Ovary (tissue), 9 donors: Measurements from ENCODE around the gene LRIG1. TPM values are rescaled to one million over a fixed set of nuclear protein-coding genes. Genes with fewer than 3 reads are reported as not detected.

Experiments
- DNase-seq, 5 donors: peaks; one replicate each; pipeline ENCODE4 v3.0.0-alpha.2; 2019 to 2020
- H3K27ac ChIP-seq, 2 donors: fragments of 200-600 bp; one replicate each; pipeline versions ENCODE4 v1.5.1 to v1.8.0; 2019 to 2022
- H3K27me3 ChIP-seq: fragments of 200-600 bp; one replicate; pipeline ENCODE4 v1.8.0; 2022
- H3K36me3 ChIP-seq: fragments of 200-600 bp; sonication (generic); one replicate; pipeline ENCODE4 v1.5.1; 2019
- H3K4me1 ChIP-seq: one replicate; pipeline ENCODE4 v1.8.1; 2013; ENCODE audit warnings: mild to moderate bottlenecking, moderate library complexity; ENCODE audit not compliant: insufficient read depth
- H3K4me3 ChIP-seq: fragments of 200-600 bp; sonication (generic); one replicate; pipeline ENCODE4 v1.5.1; 2017
- H3K9me3 ChIP-seq, 2 donors: fragments of 200-600 bp in 1 of 2; sonication (generic) in 1 of 2; one replicate each; pipeline versions ENCODE4 v1.5.1 to v1.8.1; 2013 to 2019; ENCODE audit warnings: mild to moderate bottlenecking in 1 of 2, moderate library complexity in 1 of 2
- EP300 ChIP-seq: sonication (generic); formaldehyde crosslinking; IDR thresholded peaks from one replicate; pipeline ENCODE4 v1.6.1; 2017; ENCODE audit warnings: antibody characterized with exemption
- POLR2A ChIP-seq: fragments of 450-650 bp; IDR thresholded peaks from one replicate; pipeline ENCODE4 v1.6.1; 2017; ENCODE audit warnings: antibody characterized with exemption, mild to moderate bottlenecking, moderate library complexity
- WGBS, 3 donors: extraction: QIAGEN DNeasy Blood & Tissue Kit in 1 of 3; methylation state at CpG; one replicate each; pipeline versions ENCODE4 v1.1.5 to v1.1.7; 2013 to 2017; 5-methylcytosine and 5-hydroxymethylcytosine counted together
- intact Hi-C, 4 donors: fragments of 100-400 bp; cut with DNase I; formaldehyde crosslinking; loops; one replicate each; pipeline versions ENCODE4 v1.11.0 to v1.15.1; 2022 to 2023
- polyA plus RNA-seq, 2 donors: library from polyadenylated mRNA; stranded (reverse); fragments of 200-250 nt in 1 of 2; fragments of 350-450 nt in 1 of 2; fragmentation: Illumina TruSeq in 1 of 2; extraction: RNeasy Lipid Tissue Mini Kit (QIAGEN cat#74804) in 1 of 2; gene quantifications; one replicate each; pipeline ENCODE4 v1.2.3, GENCODE V29; 2013 to 2014
- total RNA-seq, 7 donors: library from RNA; depleted of rRNA in 2 of 7; stranded (reverse); fragments of >200 nt in 2 of 7; fragmentation: NEBNext Ultra II Directional in 3 of 7; extraction: Animal tissue kit (Norgen Biotek cat#: 25700) in 3 of 7; gene quantifications; one replicate each; pipeline versions ENCODE4 v1.1.0 to v1.2.4, GENCODE V29; 2016 to 2023
- TF ChIP-seq, protein P1 (sequence below), 3 donors: fragments of 450-650 bp in 2 of 3; fragments of 200-600 bp in 1 of 3; IDR thresholded peaks; one replicate each; pipeline versions ENCODE4 v1.5.1 to v1.8.0; 2016 to 2022; ENCODE audit warnings: antibody characterized with exemption in 3 of 3, mild to moderate bottlenecking in 1 of 3
- donor health status: DM: no; HTN: no; CAD: no; lungs with moderate emphysema.
- donor health status: DM: no; HTN: no; CAD: no.
- donor health status: Bipolar disorder and iron deficiency.
- donor health status: DM: yes; HTN: yes; CAD: no.
- donor health status: DM: no; HTN: no; CAD: no.
- donor health status: DM: yes; HTN: yes; CAD: no.

The LRIG1 gene
- total and polyA plus RNA-seq, 9 donors: 29.1 to 64.8 (median 42.6) TPM

DNA sequence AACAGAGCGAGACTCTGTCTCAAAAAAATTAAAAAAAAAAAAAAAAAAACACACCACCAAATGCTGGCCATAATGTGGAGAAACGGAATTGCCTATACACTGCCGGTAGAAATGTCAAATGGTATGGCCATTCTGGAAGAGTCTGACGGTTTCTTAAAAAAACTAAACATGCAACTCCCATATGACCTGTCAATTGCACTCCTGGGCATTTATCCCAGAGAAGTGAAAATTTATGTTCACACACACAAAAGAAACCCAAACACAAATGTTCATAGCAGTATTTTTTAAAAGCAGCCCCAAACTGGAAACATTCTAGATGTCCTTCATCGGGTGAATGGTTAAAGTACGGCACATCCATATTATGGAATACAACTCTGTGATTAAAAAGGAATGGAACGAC, 66.1 kb downstream of the LRIG1 start:
- Histone ChIP-seq H3K4me1 (peaks cover 30% of the 10 kb centered on the region), H3K4me3 (no peak overlapping the region), H3K9me3 (no peaks in the 10 kb centered on the region), H3K27ac (no peak overlapping the region), H3K36me3 (no peaks in the 10 kb centered on the region), H3K27me3 (no peaks in the 10 kb centered on the region)
- intact Hi-C loops: loop anchor here in 1 of 4 donors (10.0 kb wide), 1 partner anchor 50 kb away; no protein-coding TSS in a partner anchor
- no peak for DNase-seq
- WGBS, 3 donors: 48 to 58% (median 54%) methylated on average over 7 of the region's 7 CpGs
- TF ChIP-seq POLR2A (no peak), EP300 (no peak)
- TF ChIP-seq, protein P1, sequence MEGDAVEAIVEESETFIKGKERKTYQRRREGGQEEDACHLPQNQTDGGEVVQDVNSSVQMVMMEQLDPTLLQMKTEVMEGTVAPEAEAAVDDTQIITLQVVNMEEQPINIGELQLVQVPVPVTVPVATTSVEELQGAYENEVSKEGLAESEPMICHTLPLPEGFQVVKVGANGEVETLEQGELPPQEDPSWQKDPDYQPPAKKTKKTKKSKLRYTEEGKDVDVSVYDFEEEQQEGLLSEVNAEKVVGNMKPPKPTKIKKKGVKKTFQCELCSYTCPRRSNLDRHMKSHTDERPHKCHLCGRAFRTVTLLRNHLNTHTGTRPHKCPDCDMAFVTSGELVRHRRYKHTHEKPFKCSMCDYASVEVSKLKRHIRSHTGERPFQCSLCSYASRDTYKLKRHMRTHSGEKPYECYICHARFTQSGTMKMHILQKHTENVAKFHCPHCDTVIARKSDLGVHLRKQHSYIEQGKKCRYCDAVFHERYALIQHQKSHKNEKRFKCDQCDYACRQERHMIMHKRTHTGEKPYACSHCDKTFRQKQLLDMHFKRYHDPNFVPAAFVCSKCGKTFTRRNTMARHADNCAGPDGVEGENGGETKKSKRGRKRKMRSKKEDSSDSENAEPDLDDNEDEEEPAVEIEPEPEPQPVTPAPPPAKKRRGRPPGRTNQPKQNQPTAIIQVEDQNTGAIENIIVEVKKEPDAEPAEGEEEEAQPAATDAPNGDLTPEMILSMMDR (IDR thresholded peaks at IDR 0.05): no peak

DNA sequence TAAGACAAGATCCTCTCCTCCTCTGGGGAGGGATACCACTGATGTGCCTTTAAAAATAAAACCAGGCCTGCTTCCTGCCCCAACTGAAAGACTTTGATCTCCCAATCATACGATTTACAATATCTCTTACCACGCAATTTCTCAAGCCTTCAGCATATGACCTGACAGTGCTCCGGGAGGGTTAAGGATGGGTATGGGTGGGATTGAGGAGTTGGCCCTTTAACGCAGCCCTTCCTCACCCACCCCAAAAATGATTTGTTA, 67.4 kb downstream of the LRIG1 start:
- no peaks in the 10 kb centered on the region for H3K36me3 ChIP-seq
- WGBS, 3 donors: 74 to 81% (median 79%) methylated on average over 4 of the region's 4 CpGs
- intact Hi-C loops: loop anchor here in 2 of 4 donors (1.0 to 10.0 kb wide), 2 partner anchors 37 to 51 kb away; no protein-coding TSS in a partner anchor
- DNase-seq: no peak
- H3K27me3 ChIP-seq: no peaks in the 10 kb centered on the region
- no peaks in the 10 kb centered on the region for H3K9me3 ChIP-seq
- no peak overlapping the region for H3K27ac ChIP-seq
- no peak overlapping the region for H3K4me3 ChIP-seq
- peaks cover 33% of the 10 kb centered on the region for H3K4me1 ChIP-seq
- TF ChIP-seq EP300: no peak
- TF ChIP-seq, protein P1 (IDR thresholded peaks at IDR 0.05): no peak
- TF ChIP-seq POLR2A: no peak

DNA sequence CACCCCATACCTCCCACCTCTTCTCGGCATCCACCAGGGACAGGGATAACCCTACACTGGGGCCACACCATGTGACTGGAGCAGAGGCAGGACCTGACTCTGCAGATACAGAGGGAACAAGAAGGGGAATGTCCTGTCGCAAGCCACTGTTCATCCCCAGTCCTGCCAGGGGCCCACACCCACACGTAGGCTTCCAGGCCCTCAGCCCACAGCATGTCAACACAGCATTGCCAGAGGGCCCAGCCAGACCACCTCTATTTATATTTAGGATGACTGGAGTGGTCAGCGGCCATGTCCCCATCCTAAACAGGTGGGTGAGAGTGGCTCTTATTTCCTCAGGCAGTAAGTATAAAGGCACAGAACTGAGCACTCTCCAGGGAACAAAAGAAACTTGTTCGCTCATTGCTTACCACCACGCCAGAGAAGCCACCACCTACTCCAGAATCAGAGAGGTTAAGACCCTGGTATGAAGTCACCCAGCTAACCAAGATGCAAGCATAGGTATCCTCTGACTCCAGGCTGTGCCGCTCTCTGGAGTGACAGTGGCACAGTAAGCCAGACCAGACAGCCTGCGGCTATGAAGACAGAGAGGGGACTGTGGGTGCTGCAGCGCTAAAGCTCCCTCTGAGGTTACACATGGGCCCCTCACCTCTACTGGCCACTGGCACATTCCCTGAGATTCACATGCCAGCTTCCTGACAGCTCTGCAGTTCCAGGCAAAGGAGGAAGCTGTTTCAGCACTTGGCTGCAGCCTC, 67.9 kb downstream of the LRIG1 start:
- Histone ChIP-seq H3K27ac (no peak overlapping the region), H3K27me3 (no peaks in the 10 kb centered on the region), H3K4me3 (no peak overlapping the region), H3K4me1 (peaks cover 30% of the 10 kb centered on the region), H3K36me3 (no peaks in the 10 kb centered on the region), H3K9me3 (no peaks in the 10 kb centered on the region)
- WGBS, 3 donors: 92 to 94% (median 93%) methylated on average over 9 of the region's 9 CpGs
- no peak for DNase-seq
- TF ChIP-seq, protein P1 (IDR thresholded peaks at IDR 0.05): no peak
- TF ChIP-seq POLR2A: no peak
- TF ChIP-seq EP300: no peak
- intact Hi-C loops: loop anchor here in 2 of 4 donors (1.0 to 10.0 kb wide), 2 partner anchors 37 to 52 kb away; no protein-coding TSS in a partner anchor

DNA sequence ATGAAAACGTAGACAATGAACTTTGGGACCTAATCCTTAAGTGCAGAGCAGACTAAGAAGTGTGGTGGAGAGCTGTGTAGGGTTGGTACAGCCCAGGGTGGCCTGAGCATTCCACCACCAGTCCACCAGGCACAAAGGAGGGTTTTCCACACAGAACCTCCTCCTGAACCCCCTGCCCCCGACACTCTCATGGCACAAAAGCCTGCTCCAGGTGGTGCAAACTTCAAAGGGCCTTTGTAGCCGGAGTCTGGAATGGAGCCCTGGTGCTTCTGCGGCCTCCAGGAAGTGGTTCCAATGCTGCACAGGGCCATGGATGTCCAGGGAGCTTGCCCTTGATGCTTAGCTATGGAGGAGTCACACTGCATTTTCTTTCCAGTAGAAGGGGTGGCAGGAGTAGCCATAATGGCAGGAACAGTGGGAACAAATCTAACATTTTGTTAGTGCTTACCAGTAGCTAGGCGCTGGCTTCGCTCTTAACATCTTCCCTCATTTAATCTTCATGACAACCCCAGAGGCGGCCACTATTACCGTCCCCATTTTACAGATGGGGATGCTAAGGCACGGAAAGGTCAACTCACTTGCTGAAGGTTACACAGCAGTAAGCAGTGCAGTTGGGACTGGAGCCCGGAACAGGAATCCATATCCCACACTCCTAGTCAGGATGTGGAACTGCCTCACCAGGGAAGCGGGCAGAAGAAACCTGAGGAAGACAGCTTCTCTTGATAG, 68.6 kb downstream of the LRIG1 start:
- 92 to 96% (median 94%) methylated on average over 11 of the region's 11 CpGs for WGBS, 3 donors
- TF ChIP-seq POLR2A (no peak), EP300 (no peak)
- TF ChIP-seq, protein P1 (IDR thresholded peaks at IDR 0.05): no peak
- Histone ChIP-seq H3K36me3 (no peaks in the 10 kb centered on the region), H3K27me3 (no peaks in the 10 kb centered on the region), H3K9me3 (no peaks in the 10 kb centered on the region), H3K4me3 (no peak overlapping the region), H3K27ac (no peak overlapping the region), H3K4me1 (peaks cover 26% of the 10 kb centered on the region)
- no peak for DNase-seq
- intact Hi-C loops: loop anchor here in 1 of 4 donors (10.0 kb wide), 1 partner anchor 53 kb away; no protein-coding TSS in a partner anchor
